GM18909 (cell line): ENCODE measurements around the gene BRD4.

ENCODE experiments used
- ATAC-seq: cut with Tn5 transposase; IDR thresholded peaks from one replicate; pipeline ENCODE4 v1.9.1; 2021; ENCODE audit warnings: mild to moderate bottlenecking; ENCODE audit not compliant: unreplicated experiment, poor library complexity

The BRD4 gene

GRCh38 chr19:15251749-15252397 is 80.5 kb downstream of the BRD4 start:
- ATAC-seq: no peak

GRCh38 chr19:15251010-15251748 is 81.2 kb downstream of the BRD4 start:
- ATAC-seq: no peak

- no peak for ATAC-seq
These were observed 81.7 kb downstream of the BRD4 start for GRCh38 chr19:15250640-15250993.

GRCh38 chr19:15249972-15250639 is 82.2 kb downstream of the BRD4 start:
- no peak for ATAC-seq

- no peak for ATAC-seq
These were observed 82.8 kb downstream of the BRD4 start for GRCh38 chr19:15249528-15249874.

- no peak for ATAC-seq
These were observed 83.5 kb downstream of the BRD4 start for GRCh38 chr19:15248648-15249527.

GRCh38 chr19:15248106-15248505 is 84.2 kb downstream of the BRD4 start:
- no peak for ATAC-seq

- no peak for ATAC-seq
These were observed 85.0 kb downstream of the BRD4 start for GRCh38 chr19:15247107-15248014.

GRCh38 chr19:15246198-15246481 is 86.2 kb downstream of the BRD4 start:
- ATAC-seq: no peak

GRCh38 chr19:15245370-15246197 is 86.8 kb downstream of the BRD4 start:
- ATAC-seq: no peak

- ATAC-seq: no peak
These were observed 87.5 kb downstream of the BRD4 start for GRCh38 chr19:15244808-15245207.

GRCh38 chr19:15244106-15244803 is 88.1 kb downstream of the BRD4 start:
- ATAC-seq: no peak

GRCh38 chr19:15243236-15243957 is 88.9 kb downstream of the BRD4 start:
- ATAC-seq: no peak

- ATAC-seq: no peak
These were observed 91.0 kb downstream of the BRD4 start for GRCh38 chr19:15241259-15241910.

- ATAC-seq: no peak
These were observed 91.8 kb downstream of the BRD4 start for GRCh38 chr19:15240515-15240914.

- no peak for ATAC-seq
These were observed 92.9 kb downstream of the BRD4 start for GRCh38 chr19:15239337-15239949.

GRCh38 chr19:15238639-15239155 is 93.6 kb downstream of the BRD4 start:
- ATAC-seq: no peak
